HG02970 (cell line): ENCODE data around the gene RPL36A.

ENCODE experiments used
- ATAC-seq: cut with Tn5 transposase; IDR thresholded peaks from one replicate; pipeline ENCODE4 v1.9.1; 2021; ENCODE audit warnings: mild to moderate bottlenecking, moderate library complexity, moderate number of reproducible peaks; ENCODE audit not compliant: unreplicated experiment, low FRiP score

RPL36A gene

DNA sequence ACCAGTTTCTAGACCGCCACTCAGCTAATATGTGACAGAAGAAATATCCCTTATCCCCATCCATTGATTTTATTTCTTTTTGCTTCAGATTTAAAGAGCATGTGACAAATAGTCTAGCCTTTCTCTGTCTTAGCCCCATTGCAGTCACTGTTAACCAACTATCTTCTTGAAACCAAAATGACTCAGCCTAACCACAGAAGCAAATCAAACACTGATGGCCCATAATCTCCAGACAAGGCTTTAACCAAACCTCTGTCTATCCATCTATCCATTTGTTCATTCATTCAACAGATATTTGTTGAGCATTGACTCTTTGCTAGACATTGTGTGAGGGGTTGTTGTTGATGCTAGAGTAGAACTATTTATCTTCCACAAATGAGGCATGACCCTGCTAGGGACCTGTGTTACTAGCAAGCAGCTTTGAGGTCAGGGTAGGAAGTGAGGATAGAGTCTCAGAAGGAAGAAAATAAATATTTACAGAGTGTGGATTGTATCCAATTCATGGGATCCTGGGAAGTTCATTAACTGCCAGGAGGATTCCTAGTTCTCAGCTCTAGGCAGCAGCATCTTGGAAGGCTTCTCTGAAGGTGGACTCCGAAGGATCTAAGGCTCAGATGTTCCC lies 39.8 kb downstream of the RPL36A start:
- ATAC-seq, result peak; percentile 79

DNA sequence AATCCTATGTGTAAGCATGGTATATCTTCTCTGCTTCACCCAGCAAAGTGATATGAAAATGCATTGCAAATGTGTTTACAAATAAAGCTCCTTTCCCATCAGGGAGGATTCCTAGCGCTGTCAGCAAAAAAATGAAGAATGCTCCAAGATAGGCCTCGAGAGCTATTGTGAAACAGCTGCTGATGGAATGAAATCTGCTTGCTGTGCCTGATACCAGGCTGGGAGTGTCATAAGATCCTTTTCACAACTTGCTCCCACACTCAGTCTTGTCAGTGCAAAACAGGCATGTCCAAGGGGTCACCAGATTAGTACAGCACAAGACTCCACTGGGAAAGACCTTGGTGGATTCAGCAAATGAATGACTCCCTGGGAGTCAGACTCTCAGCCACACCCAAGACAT lies 51.3 kb downstream of the RPL36A start:
- no peak for ATAC-seq
